Heart right ventricle (tissue), 16 donors: ENCODE results near the gene SFTPB. TPM values are rescaled to one million over a fixed set of nuclear protein-coding genes. Genes with fewer than 3 reads are reported as not detected.

Experiments
- ATAC-seq, 8 donors: fragments of 200-7000 bp; cut with Tn5 transposase; one replicate each; pipeline ENCODE4 v1.9.1; 2020; ENCODE audit warnings: mild to moderate bottlenecking in 8 of 8, moderate library complexity in 8 of 8, moderate number of reproducible peaks in 1 of 8
- DNase-seq, 2 donors: peaks; one replicate each; pipeline ENCODE4 v3.0.0-alpha.2; 2020
- H3K27ac ChIP-seq, 10 donors: fragments of 200-600 bp; sonication (generic) in 2 of 10; one replicate each; pipeline versions ENCODE4 v1.5.0 to v1.8.0; 2020 to 2022; ENCODE audit warnings: mild to moderate bottlenecking in 3 of 10
- H3K27me3 ChIP-seq, 7 donors: fragments of 200-600 bp; one replicate each; pipeline ENCODE4 v1.8.0; 2021 to 2022; ENCODE audit warnings: mild to moderate bottlenecking in 2 of 7
- H3K36me3 ChIP-seq, 9 donors: fragments of 200-600 bp; sonication (generic) in 1 of 9; one replicate each; pipeline versions ENCODE4 v1.5.0 to v1.8.0; 2020 to 2022; ENCODE audit warnings: mild to moderate bottlenecking in 2 of 9
- H3K4me1 ChIP-seq, 9 donors: fragments of 200-600 bp; sonication (generic) in 1 of 9; one replicate each; pipeline versions ENCODE4 v1.5.0 to v1.8.0; 2020 to 2022; ENCODE audit warnings: mild to moderate bottlenecking in 4 of 9
- H3K4me3 ChIP-seq, 10 donors: fragments of 200-600 bp; sonication (generic) in 2 of 10; one replicate each; pipeline versions ENCODE4 v1.5.0 to v1.8.0; 2020 to 2022; ENCODE audit warnings: mild to moderate bottlenecking in 7 of 10, moderate library complexity in 2 of 10
- H3K9me3 ChIP-seq, 11 donors: fragments of 200-600 bp in 10 of 11; sonication (generic) in 2 of 11; one replicate each; pipeline versions ENCODE4 v1.5.0 to v1.8.0; 2013 to 2022; ENCODE audit warnings: mild to moderate bottlenecking in 2 of 11, control low read depth in 1 of 11, moderate library complexity in 1 of 11
- CTCF ChIP-seq, 9 donors: fragments of 200-600 bp; sonication (generic) in 2 of 9; IDR thresholded peaks; one replicate each; pipeline versions ENCODE4 v1.5.0 to v1.8.0; 2021 to 2022; ENCODE audit warnings: antibody characterized with exemption in 9 of 9, mild to moderate bottlenecking in 5 of 9, moderate library complexity in 1 of 9
- WGBS, 2 donors: extraction: QIAGEN DNeasy Blood & Tissue Kit; methylation state at CpG; one replicate each; pipeline ENCODE4 v1.1.7; 2013; ENCODE audit warnings: inconsistent platforms in 1 of 2; 5-methylcytosine and 5-hydroxymethylcytosine counted together
- intact Hi-C, 10 donors: fragments of 100-400 bp; cut with DNase I; formaldehyde crosslinking; loops; one replicate each; pipeline versions ENCODE4 v1.11.1 to v1.14.2; 2022
- polyA plus RNA-seq, 2 donors: library from polyadenylated mRNA; stranded (reverse); fragments of 200-250 nt; gene quantifications; one replicate each; pipeline ENCODE4 v1.2.3, GENCODE V29; 2013
- total RNA-seq, 10 donors: library from RNA; stranded (reverse); fragmentation: NEBNext Ultra II Directional in 3 of 10; extraction: Animal tissue kit (Norgen Biotek cat#: 25700) in 3 of 10; gene quantifications; one replicate each; pipeline versions ENCODE4 v1.2.1 to v1.2.4, GENCODE V29; 2021 to 2023
- donor health status: Arrhythmogenic right ventricular cardiomyopathy.
- donor health status: ischemic (EF 13 %, LVEDD 7.1; RV severe dilation, severe dysfunction).
- donor health status: healthy with polysubstance abuse.
- donor health status: DM: no; HTN: yes; CAD: no.
- donor health status: DM: no; HTN: no; CAD: no.
- donor health status: ischemic (EF 25% LVEDD 6.9; RV normal size, moderate dysfunction).
- donor health status: ischemic (EF 25% LVEDD 5.7; RV mildly dilated, moderate dysfunction).
- donor health status: healthy.
- donor health status: DM: yes; HTN: yes; CAD: no.
- donor health status: Ischemic cardiomyopathy.
- donor health status: ischemic (EF 35%, LVEDD 5.7; RV mildly dilated, moderate dysfunction).
- donor health status: nonischemic (EF 11% LVEDD 7.7; RV severe dilation, severe dysfunction).
- donor health status: DM: yes; HTN: yes; CAD: no.
- donor health status: PGD.
- donor health status: ischemic (EF 29% LVEDD 5.4; RV normal size, mild dysfunction).
- donor health status: nonischemic (EF 23%, LVEDD 6.1; RV moderate dilation, normal function).

The SFTPB gene
- total and polyA plus RNA-seq, 12 donors = 0.62 to 1.2 TPM; not detected in 10

GRCh38 chr2:85710687-85711577 is 42.9 kb upstream of the SFTPB start:
- Histone ChIP-seq H3K27ac (peak overlapping the region; percentile 67 to 96 (median 88)), H3K36me3 (no peaks in the 10 kb centered on the region), H3K27me3 (no peaks in the 10 kb centered on the region), H3K4me3 (peak overlapping the region in 4 of 10 donors; percentile 8 to 16 (median 10)), H3K9me3 (no peaks in the 10 kb centered on the region), H3K4me1 (peaks cover 9 to 94% (median 64%) of the 10 kb centered on the region in 9 donors)
- DNase-seq (peak; percentile 64 to 82), ATAC-seq (peak; percentile 64 to 89 (median 80))
- no peak for TF ChIP-seq CTCF (IDR thresholded peaks at IDR 0.05)
- WGBS, 2 donors = 50 to 66% methylated on average over 19 of the region's 19 CpGs
- intact Hi-C loops = loop anchor here in 3 of 10 donors (2.0 to 10.0 kb wide), 3 partner anchors 34 to 364 kb away; no protein-coding TSS in a partner anchor

GRCh38 chr2:85709401-85709811 is 41.4 kb upstream of the SFTPB start:
- intact Hi-C loops = loop anchor here in 8 of 10 donors (5.0 to 10.0 kb wide), 4 partner anchors 55 to 72 kb away; no protein-coding TSS in a partner anchor
- ATAC-seq (peak in 2 of 8 donors; percentile 4 to 7), DNase-seq (no peak)
- no peaks in the 10 kb centered on the region for H3K27me3 ChIP-seq
- peak overlapping the region; percentile 67 to 96 (median 88) for H3K27ac ChIP-seq
- H3K9me3 ChIP-seq = no peaks in the 10 kb centered on the region
- 46 to 57% methylated on average over 4 of the region's 4 CpGs for WGBS, 2 donors
- TF ChIP-seq CTCF (IDR thresholded peaks at IDR 0.05) = no peak
- no peaks in the 10 kb centered on the region for H3K36me3 ChIP-seq
- peaks cover 9 to 97% (median 62%) of the 10 kb centered on the region in 9 donors for H3K4me1 ChIP-seq
- H3K4me3 ChIP-seq = no peak overlapping the region

GRCh38 chr2:85708641-85709040 is 40.6 kb upstream of the SFTPB start:
- Histone ChIP-seq H3K27ac (peak overlapping the region; percentile 14 to 96 (median 87)), H3K9me3 (no peaks in the 10 kb centered on the region), H3K36me3 (no peaks in the 10 kb centered on the region), H3K4me1 (peaks cover 5 to 97% (median 57%) of the 10 kb centered on the region in 9 donors), H3K4me3 (no peak overlapping the region), H3K27me3 (no peaks in the 10 kb centered on the region)
- no peak for TF ChIP-seq CTCF (IDR thresholded peaks at IDR 0.05)
- no peak for DNase-seq
- ATAC-seq = peak in 1 of 8 donors; percentile 23
- intact Hi-C loops = loop anchor here in 8 of 10 donors (5.0 to 10.0 kb wide), 4 partner anchors 54 to 71 kb away; no protein-coding TSS in a partner anchor
- 58 to 66% methylated on average over 1 of the region's 1 CpG for WGBS, 2 donors

- TF ChIP-seq CTCF (IDR thresholded peaks at IDR 0.05) = peak; percentile 87 to 94 (median 89)
- ATAC-seq (peak in 6 of 8 donors; percentile 25 to 31 (median 28)), DNase-seq (peak in 1 of 2 donors; percentile 83)
- no peaks in the 10 kb centered on the region for H3K36me3 ChIP-seq
- H3K27me3 ChIP-seq = no peaks in the 10 kb centered on the region
- no peak overlapping the region for H3K4me3 ChIP-seq
- 1 to 2% methylated on average over 10 of the region's 10 CpGs for WGBS, 2 donors
- H3K9me3 ChIP-seq = no peaks in the 10 kb centered on the region
- H3K27ac ChIP-seq = peak overlapping the region in 7 of 10 donors; percentile 7 to 86 (median 58)
- intact Hi-C loops = loop anchor here (1.0 to 10.0 kb wide), 9 partner anchors 27 to 71 kb away; no protein-coding TSS in a partner anchor
- peaks cover 5 to 95% (median 43%) of the 10 kb centered on the region in 9 donors for H3K4me1 ChIP-seq
Observed at GRCh38 chr2:85707304-85707703, 39.3 kb upstream of the SFTPB start.
